ENCODE data around the gene ESYT3. TPM values are rescaled to one million over a fixed set of nuclear protein-coding genes. Genes with fewer than 3 reads are reported as not detected.
"Not testable (repeated sequence)": the region's sequence is repeated elsewhere in the genome, so short reads cannot be mapped to it uniquely, and the experiment has no call there.

ESYT3 gene
- total RNA-seq, 1 experiment from 2014 or later: 2.6 TPM

- DNase-seq (ENCODE audit: extremely low read depth, low read depth): no peak
Observed at GRCh38 chr3:138441742-138442141, 7.3 kb downstream of the ESYT3 start.

- DNase-seq (ENCODE audit: extremely low read depth, low read depth): peak; percentile 61
Observed at GRCh38 chr3:138442433-138442832, 8.0 kb downstream of the ESYT3 start.

- no peak for DNase-seq (ENCODE audit: extremely low read depth, low read depth)
Observed at GRCh38 chr3:138443091-138443490, 8.7 kb downstream of the ESYT3 start.

- no peak for DNase-seq (ENCODE audit: extremely low read depth, low read depth)
Observed at GRCh38 chr3:138443521-138444503, 9.4 kb downstream of the ESYT3 start.

GRCh38 chr3:138445236-138445635, 10.8 kb downstream of the ESYT3 start:
- DNase-seq (ENCODE audit: extremely low read depth, low read depth): no peak

GRCh38 chr3:138445654-138446053, 11.2 kb downstream of the ESYT3 start:
- DNase-seq (ENCODE audit: extremely low read depth, low read depth): no peak

GRCh38 chr3:138448631-138449030, 14.2 kb downstream of the ESYT3 start:
- no peak for DNase-seq (ENCODE audit: extremely low read depth, low read depth)

- DNase-seq (ENCODE audit: extremely low read depth, low read depth): no peak
Observed at GRCh38 chr3:138449490-138449889, 15.1 kb downstream of the ESYT3 start.

GRCh38 chr3:138450181-138450580, 15.8 kb downstream of the ESYT3 start:
- DNase-seq (ENCODE audit: extremely low read depth, low read depth): no peak

- DNase-seq (ENCODE audit: extremely low read depth, low read depth): no peak
Observed at GRCh38 chr3:138450704-138451424, 16.4 kb downstream of the ESYT3 start.

GRCh38 chr3:138451595-138452162, 17.3 kb downstream of the ESYT3 start:
- DNase-seq (ENCODE audit: extremely low read depth, low read depth): no peak

- no peak for DNase-seq (ENCODE audit: extremely low read depth, low read depth)
Observed at GRCh38 chr3:138452436-138452835, 18.0 kb downstream of the ESYT3 start.

- not testable (repeated sequence) for DNase-seq (ENCODE audit: extremely low read depth, low read depth)
Observed at GRCh38 chr3:138453940-138454339, 19.5 kb downstream of the ESYT3 start.

GRCh38 chr3:138455801-138456716, 21.6 kb downstream of the ESYT3 start:
- no peak for DNase-seq (ENCODE audit: extremely low read depth, low read depth)

GRCh38 chr3:138456961-138457862, 22.8 kb downstream of the ESYT3 start:
- no peak for DNase-seq (ENCODE audit: extremely low read depth, low read depth)

- DNase-seq (ENCODE audit: extremely low read depth, low read depth): no peak
Observed at GRCh38 chr3:138457863-138458735, 23.7 kb downstream of the ESYT3 start.

- no peak for DNase-seq (ENCODE audit: extremely low read depth, low read depth)
Observed at GRCh38 chr3:138458774-138459499, 24.5 kb downstream of the ESYT3 start.

All from NCI-H460 (cell line).